Thoracic aorta (tissue), 2 donors: ENCODE results near the gene CEP89. TPM values are rescaled to one million over a fixed set of nuclear protein-coding genes. Genes with fewer than 3 reads are reported as not detected.
"Not testable (repeated sequence)": the region's sequence is repeated elsewhere in the genome, so short reads cannot be mapped to it uniquely, and the experiment has no call there.

Experiments
- ATAC-seq: fragments of 150-250 bp; one replicate; pipeline ENCODE4 v1.8.0; 2017; ENCODE audit warnings: low read depth; ENCODE audit not compliant: insufficient number of reproducible peaks, low FRiP score
- DNase-seq: peaks from one replicate; pipeline ENCODE4 v3.0.0-alpha.2; 2020; ENCODE audit warnings: low spot score
- H3K27ac ChIP-seq, 2 donors: fragments of 200-600 bp; sonication (generic); 1 replicate in 1 of 2; 2 replicates in 1 of 2; pipeline ENCODE4 v1.5.1; 2016; ENCODE audit warnings: mild to moderate bottlenecking in 2 of 2, moderate library complexity in 2 of 2
- H3K27me3 ChIP-seq: fragments of 200-600 bp; sonication (generic); replicated peaks from 2 replicates; pipeline ENCODE4 v1.6.0; 2016; ENCODE audit warnings: mild to moderate bottlenecking; ENCODE audit not compliant: insufficient read depth
- H3K36me3 ChIP-seq: fragments of 200-600 bp; sonication (generic); one replicate; pipeline ENCODE4 v1.5.1; 2016
- H3K4me1 ChIP-seq, 2 donors: fragments of 200-600 bp; sonication (generic); 1 replicate in 1 of 2; 2 replicates in 1 of 2; pipeline versions ENCODE4 v1.5.1 to v1.6.0; 2016; ENCODE audit warnings: low read depth in 2 of 2, mild to moderate bottlenecking in 1 of 2; ENCODE audit not compliant: control insufficient read depth in 1 of 2
- H3K4me3 ChIP-seq: fragments of 200-600 bp; sonication (generic); 2 replicates; pipeline ENCODE4 v1.5.1; 2016; ENCODE audit warnings: mild to moderate bottlenecking
- H3K9me3 ChIP-seq: fragments of 200-600 bp; sonication (generic); 2 replicates; pipeline ENCODE4 v1.5.1; 2016
- CTCF ChIP-seq: fragments of 200-600 bp; sonication (generic); IDR thresholded peaks from one replicate; pipeline ENCODE4 v1.5.1; 2019; ENCODE audit warnings: antibody characterized with exemption
- total RNA-seq, 2 donors: library from RNA; depleted of rRNA; stranded (reverse); fragments of >200 nt; gene quantifications; one replicate each; pipeline versions ENCODE4 v1.1.0 to v1.2.3, GENCODE V29; 2016

CEP89 gene
- total RNA-seq, 2 donors from 2014 or later, result 20.5 to 26.1 TPM

DNA sequence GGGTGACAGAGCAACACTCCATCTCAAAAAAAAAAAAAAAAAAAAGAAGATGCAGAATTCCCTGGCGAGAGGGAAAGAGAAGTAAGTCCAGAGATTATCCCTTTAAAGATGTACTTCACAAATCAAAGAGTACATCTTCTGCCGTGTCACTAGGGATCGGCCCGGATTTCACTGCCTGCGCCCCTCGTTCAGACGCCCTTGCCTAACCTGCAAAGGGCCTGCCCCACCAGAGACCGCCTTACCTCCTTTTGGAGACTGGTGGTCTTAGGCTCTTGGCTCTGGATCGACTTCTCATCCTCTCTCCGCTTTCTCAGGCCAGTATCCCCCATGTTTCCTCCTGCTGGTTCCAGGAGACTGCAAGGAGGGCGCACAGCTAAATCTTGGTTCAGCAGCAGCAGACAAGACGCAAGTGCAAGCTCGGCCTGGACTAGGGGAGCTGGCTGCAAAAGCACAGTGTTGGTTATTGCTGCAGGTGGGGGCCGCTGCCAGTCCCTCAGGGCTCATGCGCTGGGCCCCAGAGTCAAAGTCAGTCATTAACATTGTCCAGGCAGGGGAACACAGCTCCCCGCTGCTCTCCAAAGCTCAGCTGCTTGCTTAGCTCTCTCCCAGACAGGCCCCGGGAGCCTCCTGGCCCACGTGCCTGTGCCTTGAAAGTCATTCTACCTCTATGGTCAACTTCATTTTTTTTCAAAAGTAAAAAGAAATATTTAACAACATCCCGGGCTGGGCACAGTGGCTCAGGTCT is 103.4 kb downstream of the CEP89 start:
- H3K4me3 ChIP-seq, result no peak overlapping the region
- no peak for DNase-seq
- no peak for TF ChIP-seq CTCF
- H3K9me3 ChIP-seq, result no peaks in the 10 kb centered on the region
- H3K27ac ChIP-seq, result no peak overlapping the region
- no peaks in the 10 kb centered on the region for H3K4me1 ChIP-seq
- no peaks in the 10 kb centered on the region for H3K36me3 ChIP-seq
- ATAC-seq, result no peak
- no peaks in the 10 kb centered on the region for H3K27me3 ChIP-seq

GRCh38 chr19:32867436-32867835 is 104.3 kb downstream of the CEP89 start:
- not testable (repeated sequence) for DNase-seq, H3K4me1 ChIP-seq, H3K4me3 ChIP-seq, ATAC-seq, H3K27ac ChIP-seq, H3K27me3 ChIP-seq, H3K36me3 ChIP-seq, H3K9me3 ChIP-seq

- no peaks in the 10 kb centered on the region for H3K27me3 ChIP-seq
- TF ChIP-seq CTCF, result no peak
Observed at GRCh38 chr19:32866564-32867265, 105.0 kb downstream of the CEP89 start.

GRCh38 chr19:32866061-32866460 is 105.7 kb downstream of the CEP89 start:
- Histone ChIP-seq H3K36me3 (no peaks in the 10 kb centered on the region), H3K27me3 (no peaks in the 10 kb centered on the region), H3K9me3 (no peaks in the 10 kb centered on the region), H3K4me3 (no peak overlapping the region), H3K4me1 (no peaks in the 10 kb centered on the region), H3K27ac (no peak overlapping the region)
- TF ChIP-seq CTCF, result no peak
- ATAC-seq (no peak), DNase-seq (no peak)

More at GRCh38 chr19:32866564-32867265, 105.0 kb downstream of the CEP89 start:
- Histone ChIP-seq H3K9me3 (no peaks in the 10 kb centered on the region), H3K27ac (no peak overlapping the region), H3K4me1 (no peaks in the 10 kb centered on the region), H3K4me3 (no peak overlapping the region), H3K36me3 (no peaks in the 10 kb centered on the region)
- no peak for DNase-seq
- no peak for ATAC-seq

DNA sequence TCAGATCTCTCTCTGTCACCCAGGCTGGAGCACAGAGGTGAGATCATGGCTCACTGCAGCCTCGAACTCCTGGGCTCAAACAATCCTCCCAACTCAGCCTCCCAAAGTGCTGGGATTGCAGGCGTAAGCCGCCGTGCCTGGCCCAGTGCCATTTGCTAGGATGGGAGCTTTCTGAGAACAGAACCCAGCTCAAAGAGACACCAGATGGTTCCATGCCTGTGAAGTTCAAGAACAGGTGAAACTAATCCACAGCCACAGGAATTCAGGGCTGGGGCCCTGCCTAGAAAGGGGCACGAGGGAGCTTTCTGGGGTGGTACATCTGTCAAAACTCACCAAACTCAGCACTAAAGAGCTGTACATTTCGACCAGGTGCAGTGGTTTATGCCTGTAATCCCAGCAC is 106.4 kb downstream of the CEP89 start:
- Histone ChIP-seq H3K27me3 (no peaks in the 10 kb centered on the region), H3K4me1 (no peaks in the 10 kb centered on the region), H3K36me3 (no peaks in the 10 kb centered on the region), H3K27ac (no peak overlapping the region), H3K9me3 (no peaks in the 10 kb centered on the region), H3K4me3 (no peak overlapping the region)
- no peak for ATAC-seq
- no peak for DNase-seq
- no peak for TF ChIP-seq CTCF
